IMR-90 (cell line): ENCODE data around the gene LUZP4. TPM values are rescaled to one million over a fixed set of nuclear protein-coding genes. Genes with fewer than 3 reads are reported as not detected.

Source experiments
- ATAC-seq: fragments of 200-7000 bp; cut with Tn5 transposase; 2 replicates; pipeline ENCODE4 v1.9.1; 2020; ENCODE audit warnings: low read depth, mild to moderate bottlenecking, moderate library complexity
- BruUV-seq: library from RNA; stranded (reverse); fragments of 400-500 nt; replicated peaks from 2 replicates; lab custom pipeline; 2021; lab: Mats Ljungman, UMichigan
- CTCF ChIA-PET: fragments of 300-600 bp; formaldehyde crosslinking; extraction: SDS; loops from one replicate; lab custom pipeline; 2021; ENCODE audit warnings: antibody characterized with exemption; lab: Yijun Ruan, JAX
- POLR2A ChIA-PET: fragments of 300-600 bp; sonication (Branson Sonifier 250); formaldehyde crosslinking; loops from one replicate; lab custom pipeline; 2022; ENCODE audit warnings: antibody characterized with exemption; ENCODE audit not compliant: unreplicated experiment; lab: Charles Lee
- DNase-seq: peaks from one replicate; pipeline ENCODE4 v3.0.0; 2013
- H2AFZ ChIP-seq: replicated peaks from 2 replicates; pipeline ENCODE3; 2013; ENCODE audit warnings: low read length, mild to moderate bottlenecking; ENCODE audit not compliant: poor library complexity
- H2AK5ac ChIP-seq: 2 replicates; pipeline ENCODE4 v1.6.1; 2013; ENCODE audit warnings: low read depth, low read length, inconsistent platforms
- H2AK9ac ChIP-seq: replicated peaks from 2 replicates; pipeline ENCODE3; 2013; ENCODE audit warnings: mild to moderate bottlenecking, low read depth, low read length, moderate library complexity; ENCODE audit not compliant: poor library complexity
- H2BK120ac ChIP-seq: 2 replicates; pipeline ENCODE4 v1.6.1; 2013; ENCODE audit warnings: low read depth, low read length, inconsistent platforms
- H2BK15ac ChIP-seq: 3 replicates; pipeline ENCODE4 v1.6.1; 2013; ENCODE audit warnings: low read depth, low read length, inconsistent platforms
- H2BK20ac ChIP-seq: 2 replicates; pipeline ENCODE4 v1.6.1; 2013; ENCODE audit warnings: low read depth, mild to moderate bottlenecking, inconsistent platforms, low read length, moderate library complexity
- H2BK5ac ChIP-seq: 2 replicates; pipeline ENCODE4 v1.6.1; 2013; ENCODE audit warnings: mild to moderate bottlenecking, low read depth, low read length, inconsistent platforms; ENCODE audit not compliant: poor library complexity, severe bottlenecking
- H3K14ac ChIP-seq: replicated peaks from 2 replicates; pipeline ENCODE4 v1.6.1; 2013; ENCODE audit warnings: low read depth, low read length, inconsistent platforms
- H3K18ac ChIP-seq: 2 replicates; pipeline ENCODE4 v1.6.1; 2013; ENCODE audit warnings: low read depth, low read length, control low read depth
- H3K23ac ChIP-seq: 2 replicates; pipeline ENCODE4 v1.6.1; 2013; ENCODE audit warnings: low read depth, low read length, inconsistent platforms
- H3K27ac ChIP-seq: 2 replicates; pipeline ENCODE4 v1.5.1; 2013; ENCODE audit warnings: mild to moderate bottlenecking, control low read depth, low read length; ENCODE audit not compliant: insufficient read depth
- H3K27me3 ChIP-seq: 2 replicates; pipeline ENCODE4 v1.6.1; 2013; ENCODE audit warnings: low read length; ENCODE audit not compliant: control insufficient read depth, insufficient read depth
- H3K36me3 ChIP-seq: 2 replicates; pipeline ENCODE4 v1.6.1; 2013; ENCODE audit warnings: low read length, mixed read lengths; ENCODE audit not compliant: control insufficient read depth, insufficient read depth
- H3K4ac ChIP-seq: 2 replicates; pipeline ENCODE4 v1.6.1; 2013; ENCODE audit warnings: low read depth, low read length, inconsistent platforms
- H3K4me1 ChIP-seq: 2 replicates; pipeline ENCODE4 v1.6.1; 2013; ENCODE audit warnings: low read length, mixed read lengths; ENCODE audit not compliant: control insufficient read depth, insufficient read depth
- H3K4me2 ChIP-seq: 2 replicates; pipeline ENCODE4 v1.6.1; 2013; ENCODE audit warnings: low read depth, mild to moderate bottlenecking, control low read depth, low read length, moderate library complexity
- H3K4me3 ChIP-seq: 2 replicates; pipeline ENCODE4 v1.5.1; 2013; ENCODE audit warnings: low read depth, mild to moderate bottlenecking, control low read depth, low read length, moderate library complexity; ENCODE audit not compliant: insufficient read depth
- H3K56ac ChIP-seq: 2 replicates; pipeline ENCODE4 v1.6.1; 2013; ENCODE audit warnings: low read length, inconsistent platforms; ENCODE audit not compliant: insufficient read depth; ENCODE audit errors: extremely low read depth
- H3K79me1 ChIP-seq, 2 experiments: 2 replicates each; pipeline ENCODE4 v1.6.1; 2013; ENCODE audit warnings: low read length in 2 of 2, inconsistent platforms in 1 of 2, low read depth in 1 of 2
- H3K9ac ChIP-seq: 2 replicates; pipeline ENCODE4 v1.6.1; 2013; ENCODE audit warnings: low read depth, low read length, control low read depth
- H3K9me1 ChIP-seq: 2 replicates; pipeline ENCODE4 v1.6.1; 2013; ENCODE audit warnings: low read length, inconsistent platforms; ENCODE audit not compliant: insufficient read depth
- H3K9me3 ChIP-seq: 2 replicates; pipeline ENCODE4 v1.6.1; 2013; ENCODE audit warnings: low read length; ENCODE audit not compliant: control insufficient read depth, insufficient read depth
- H4K20me1 ChIP-seq: 2 replicates; pipeline ENCODE4 v1.6.1; 2013; ENCODE audit warnings: low read length, inconsistent platforms; ENCODE audit not compliant: insufficient read depth
- H4K5ac ChIP-seq: 2 replicates; pipeline ENCODE4 v1.6.1; 2013; ENCODE audit warnings: mild to moderate bottlenecking, low read depth, low read length, control low read depth
- H4K8ac ChIP-seq, 2 experiments: 2 replicates each; pipeline ENCODE4 v1.6.1; 2013; ENCODE audit warnings: low read depth in 2 of 2, low read length in 2 of 2, control low read depth in 1 of 2, inconsistent platforms in 1 of 2
- H4K91ac ChIP-seq: 2 replicates; pipeline ENCODE4 v1.6.1; 2013; ENCODE audit warnings: low read depth, low read length, inconsistent platforms; ENCODE audit not compliant: insufficient read depth
- BHLHE40 ChIP-seq: fragments of 150-350 bp; IDR thresholded peaks from 2 replicates; pipeline ENCODE4 v1.6.1; 2016; ENCODE audit warnings: mild to moderate bottlenecking, low read depth, low read length
- CEBPB ChIP-seq: IDR thresholded peaks from 2 replicates; pipeline ENCODE4 v1.6.1; 2012; ENCODE audit warnings: low read depth, low read length, improper control_type of control experiment
- CHD1 ChIP-seq: IDR thresholded peaks from 2 replicates; pipeline ENCODE4 v1.6.1; 2012; ENCODE audit warnings: low read depth, low read length, improper control_type of control experiment
- CTCF ChIP-seq: conservative IDR thresholded peaks from 2 replicates; pipeline ENCODE4 v1.5.1; 2012; ENCODE audit warnings: mild to moderate bottlenecking, low read depth, low read length, improper control_type of control experiment
- ELK1 ChIP-seq: fragments of 150-350 bp; IDR thresholded peaks from 2 replicates; pipeline ENCODE4 v1.6.1; 2016; ENCODE audit warnings: low read depth, mild to moderate bottlenecking, low read length, moderate library complexity, borderline replicate concordance
- FOS ChIP-seq: fragments of 150-350 bp; IDR thresholded peaks from 2 replicates; pipeline ENCODE4 v1.6.1; 2016; ENCODE audit warnings: low read depth, low read length
- MAFK ChIP-seq: IDR thresholded peaks from 2 replicates; pipeline ENCODE4 v1.6.1; 2012; ENCODE audit warnings: low read depth, low read length, improper control_type of control experiment
- MAZ ChIP-seq: IDR thresholded peaks from 2 replicates; pipeline ENCODE4 v1.6.1; 2012; ENCODE audit warnings: low read depth, mild to moderate bottlenecking, low read length, improper control_type of control experiment, moderate library complexity, borderline replicate concordance
- MXI1 ChIP-seq: IDR thresholded peaks from 2 replicates; pipeline ENCODE4 v1.6.1; 2012; ENCODE audit warnings: low read depth, mild to moderate bottlenecking, low read length, moderate library complexity, borderline replicate concordance
- NFE2L2 ChIP-seq: fragments of 150-350 bp; IDR thresholded peaks from 2 replicates; pipeline ENCODE4 v1.6.1; 2016; ENCODE audit warnings: low read depth, mild to moderate bottlenecking, low read length
- POLR2A ChIP-seq: IDR thresholded peaks from 2 replicates; pipeline ENCODE4 v1.6.1; 2012; ENCODE audit warnings: mild to moderate bottlenecking, low read depth, low read length
- RAD21 ChIP-seq: IDR thresholded peaks from 2 replicates; pipeline ENCODE4 v1.6.1; 2012; ENCODE audit warnings: low read length, improper control_type of control experiment
- RCOR1 ChIP-seq: IDR thresholded peaks from 2 replicates; pipeline ENCODE4 v1.6.1; 2012; ENCODE audit warnings: mild to moderate bottlenecking, low read length, improper control_type of control experiment; ENCODE audit not compliant: insufficient replicate concordance
- RFX5 ChIP-seq: IDR thresholded peaks from 2 replicates; pipeline ENCODE4 v1.8.0; 2012; ENCODE audit warnings: low read depth, mild to moderate bottlenecking, low read length, moderate library complexity
- SMC3 ChIP-seq: fragments of 150-350 bp; IDR thresholded peaks from 2 replicates; pipeline ENCODE4 v1.6.1; 2016; ENCODE audit warnings: low read depth, mild to moderate bottlenecking, antibody characterized with exemption, low read length, moderate library complexity
- USF2 ChIP-seq: fragments of 150-350 bp; IDR thresholded peaks from 2 replicates; pipeline ENCODE4 v1.6.1; 2017; ENCODE audit warnings: mild to moderate bottlenecking, antibody characterized with exemption, low read length, low read depth
- WGBS, 2 experiments: methylation state at CpG; one replicate each; pipeline versions ENCODE4 v1.1.5 to v1.1.7; 2013; ENCODE audit warnings: missing lambda C conversion rate in 2 of 2; ENCODE audit not compliant: insufficient read length in 1 of 2; ENCODE audit errors: extremely low coverage in 2 of 2; 5-methylcytosine and 5-hydroxymethylcytosine counted together
- dilution Hi-C: fragments of 300-500 bp; cut with HindIII; formaldehyde crosslinking; loops from one replicate; pipeline ENCODE4 v1.14.3; 2018; ENCODE audit warnings: low sequenced_read_pairs; ENCODE audit not compliant: unreplicated experiment
- in situ Hi-C: fragments of 300-500 bp; cut with MboI; formaldehyde crosslinking; loops from 3 replicates; pipeline ENCODE4 v1.14.3; 2019; ENCODE audit warnings: low sequenced_read_pairs, inconsistent platforms, mixed read lengths
- intact Hi-C: fragments of 100-400 bp; cut with micrococcal nuclease; formaldehyde crosslinking; loops from 2 replicates; pipeline ENCODE4 v1.10.0; 2022
- polyA plus RNA-seq, 3 experiments: library from polyadenylated mRNA; depleted of rRNA; stranded (reverse); fragments of >200 nt; gene quantifications; 2 replicates each; pipeline ENCODE4 v1.2.3, GENCODE V29; 2012; ENCODE audit warnings: low replicate concordance in 1 of 3
- total RNA-seq: library from RNA; depleted of rRNA; stranded (reverse); fragments of >200 nt; gene quantifications from 2 replicates; pipeline ENCODE4 v1.2.3, GENCODE V29; 2012

LUZP4 gene
- total and polyA plus RNA-seq, 2 of the 4 experiments (the other 2 are of a cell fraction), result not detected

GRCh38 chrX:115266300-115266699, 23.2 kb upstream of the LUZP4 start:
- Histone ChIP-seq H3K9me1 (no peaks in the 10 kb centered on the region), H3K56ac (no peak overlapping the region), H3K23ac (no peak overlapping the region), H4K5ac (no peak overlapping the region), H2AK5ac (no peak overlapping the region), H3K36me3 (no peaks in the 10 kb centered on the region), H2BK15ac (no peak overlapping the region), H4K8ac (no peak overlapping the region), H2BK120ac (no peak overlapping the region), H3K4me3 (no peak overlapping the region), H2BK20ac (no peak overlapping the region), H3K79me1 (no peaks in the 10 kb centered on the region), H4K91ac (no peak overlapping the region), H3K4ac (no peak overlapping the region), H3K4me2 (no peak overlapping the region), H4K20me1 (no peaks in the 10 kb centered on the region), H2AK9ac (no peak overlapping the region), H3K4me1 (no peaks in the 10 kb centered on the region), H3K9ac (no peak overlapping the region), H3K27ac (no peak overlapping the region), H3K18ac (no peak overlapping the region), H3K27me3 (peaks cover 7% of the 10 kb centered on the region), H2AFZ (no peak overlapping the region), H2BK5ac (no peak overlapping the region), H3K9me3 (no peaks in the 10 kb centered on the region), H3K14ac (no peak overlapping the region)
- intact Hi-C loops, result no loop called here
- DNase-seq (no peak), ATAC-seq (no peak)
- CTCF ChIA-PET, result no interaction called here
- POLR2A ChIA-PET, result no interaction called here
- in situ Hi-C loops, result no loop called here
- BruUV-seq, result no TSS peak
- dilution Hi-C loops, result no loop called here
- WGBS, 2 experiments, result no CpG with 5 or more reads among the region's 2 CpGs
- TF ChIP-seq CHD1 (no peak), FOS (no peak), USF2 (no peak), MAFK (no peak), MAZ (no peak), CEBPB (no peak), SMC3 (no peak), MXI1 (no peak), RFX5 (no peak), CTCF (no peak), RCOR1 (no peak), BHLHE40 (no peak), POLR2A (no peak), NFE2L2 (no peak), ELK1 (no peak), RAD21 (no peak)
